Right lobe of liver (tissue), 6 donors: Measurements from ENCODE around the gene GTPBP8. TPM values are rescaled to one million over a fixed set of nuclear protein-coding genes. Genes with fewer than 3 reads are reported as not detected.

Source experiments
- ATAC-seq, 4 donors: fragments of 200-7000 bp; cut with Tn5 transposase; one replicate each; pipeline ENCODE4 v1.9.1; 2020; ENCODE audit warnings: mild to moderate bottlenecking in 4 of 4, moderate library complexity in 4 of 4
- DNase-seq, 3 donors: peaks; one replicate each; pipeline ENCODE4 v3.0.0-alpha.2; 2020
- H3K27ac ChIP-seq, 3 donors: fragments of 200-600 bp; one replicate each; pipeline ENCODE4 v1.8.0; 2022
- H3K27me3 ChIP-seq, 2 donors: fragments of 200-600 bp; one replicate each; pipeline ENCODE4 v1.8.0; 2022
- H3K36me3 ChIP-seq, 4 donors: fragments of 200-600 bp; sonication (generic) in 1 of 4; one replicate each; pipeline versions ENCODE4 v1.5.1 to v1.8.0; 2017 to 2022; ENCODE audit warnings: control low read depth in 1 of 4
- H3K4me1 ChIP-seq, 4 donors: fragments of 200-600 bp; sonication (generic) in 1 of 4; one replicate each; pipeline versions ENCODE4 v1.5.1 to v1.8.0; 2017 to 2022; ENCODE audit warnings: control low read depth in 1 of 4
- H3K4me3 ChIP-seq, 3 donors: fragments of 200-600 bp; one replicate each; pipeline ENCODE4 v1.8.0; 2022
- H3K9me3 ChIP-seq, 4 donors: fragments of 200-600 bp; sonication (generic) in 1 of 4; one replicate each; pipeline versions ENCODE4 v1.5.1 to v1.8.0; 2017 to 2022; ENCODE audit warnings: control low read depth in 1 of 4
- POLR2A ChIP-seq: fragments of 450-650 bp; IDR thresholded peaks from one replicate; pipeline ENCODE4 v1.6.1; 2017; ENCODE audit warnings: antibody characterized with exemption, mild to moderate bottlenecking
- WGBS: methylation state at CpG from one replicate; pipeline ENCODE4 v1.1.6; 2018; ENCODE audit warnings: low coverage, low lambda C conversion rate; ENCODE audit not compliant: insufficient coverage; ENCODE audit errors: missing lambda C conversion rate; 5-methylcytosine and 5-hydroxymethylcytosine counted together
- intact Hi-C, 2 donors: fragments of 100-400 bp; cut with DNase I; formaldehyde crosslinking; loops; one replicate each; pipeline versions ENCODE4 v1.11.2 to v1.14.1; 2022
- total RNA-seq, 6 experiments: library from RNA; depleted of rRNA in 2 of 6; stranded (reverse); fragments of >200 nt in 2 of 6; fragmentation: NEBNext Ultra II Directional in 3 of 6; extraction: Animal tissue kit (Norgen Biotek cat#: 25700) in 3 of 6; gene quantifications; one replicate each; pipeline versions ENCODE4 v1.1.0 to v1.2.4, GENCODE V29; 2016 to 2023
- TF ChIP-seq, protein P1 (sequence below), 4 donors: fragments of 200-600 bp in 3 of 4; fragments of 450-650 bp in 1 of 4; IDR thresholded peaks; one replicate each; pipeline versions ENCODE4 v1.5.1 to v1.8.0; 2016 to 2022; ENCODE audit warnings: antibody characterized with exemption in 4 of 4, mild to moderate bottlenecking in 2 of 4
- donor health status: DM: no; HTN: yes; CAD: no.
- donor health status: DM: no; HTN: no; CAD: no.
- donor health status: DM: no; HTN: no; CAD: no.
- donor health status: DM: no; HTN: yes; CAD: no.
- donor health status: DM: no; HTN: yes; CAD: no.

Gene GTPBP8
- total RNA-seq, 6 experiments from 2014 or later: 3.7 to 16.2 (median 7.5) TPM

DNA sequence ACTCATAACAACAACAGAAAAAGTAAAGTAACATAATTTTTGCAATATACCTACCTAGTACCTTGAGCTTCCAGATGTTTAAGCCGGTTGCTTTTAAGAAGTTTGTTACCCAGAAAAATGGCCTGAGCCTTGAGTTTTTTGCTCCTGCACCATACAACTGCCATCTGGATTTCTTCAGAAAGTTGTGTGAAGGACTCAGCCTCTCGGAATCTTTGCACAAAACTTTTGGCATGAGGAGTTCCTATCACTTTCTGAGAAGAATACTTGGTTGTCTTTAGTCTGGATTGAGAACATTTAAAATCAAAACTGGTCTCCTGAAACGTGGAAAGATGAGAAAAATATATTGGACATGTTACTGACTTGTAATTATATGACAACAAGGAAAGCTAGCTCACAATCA, 17.3 kb downstream of the GTPBP8 start:
- intact Hi-C loops: no loop called here
- DNase-seq (no peak), ATAC-seq (no peak)
- Histone ChIP-seq H3K9me3 (no peaks in the 10 kb centered on the region), H3K27ac (no peak overlapping the region), H3K4me1 (no peaks in the 10 kb centered on the region), H3K4me3 (no peak overlapping the region), H3K36me3 (peaks cover 0 to 64% (median 18%) of the 10 kb centered on the region in 4 donors), H3K27me3 (no peaks in the 10 kb centered on the region)
- WGBS: 84% methylated on average over 3 of the region's 3 CpGs
- no peak for TF ChIP-seq POLR2A
- TF ChIP-seq, protein P1, sequence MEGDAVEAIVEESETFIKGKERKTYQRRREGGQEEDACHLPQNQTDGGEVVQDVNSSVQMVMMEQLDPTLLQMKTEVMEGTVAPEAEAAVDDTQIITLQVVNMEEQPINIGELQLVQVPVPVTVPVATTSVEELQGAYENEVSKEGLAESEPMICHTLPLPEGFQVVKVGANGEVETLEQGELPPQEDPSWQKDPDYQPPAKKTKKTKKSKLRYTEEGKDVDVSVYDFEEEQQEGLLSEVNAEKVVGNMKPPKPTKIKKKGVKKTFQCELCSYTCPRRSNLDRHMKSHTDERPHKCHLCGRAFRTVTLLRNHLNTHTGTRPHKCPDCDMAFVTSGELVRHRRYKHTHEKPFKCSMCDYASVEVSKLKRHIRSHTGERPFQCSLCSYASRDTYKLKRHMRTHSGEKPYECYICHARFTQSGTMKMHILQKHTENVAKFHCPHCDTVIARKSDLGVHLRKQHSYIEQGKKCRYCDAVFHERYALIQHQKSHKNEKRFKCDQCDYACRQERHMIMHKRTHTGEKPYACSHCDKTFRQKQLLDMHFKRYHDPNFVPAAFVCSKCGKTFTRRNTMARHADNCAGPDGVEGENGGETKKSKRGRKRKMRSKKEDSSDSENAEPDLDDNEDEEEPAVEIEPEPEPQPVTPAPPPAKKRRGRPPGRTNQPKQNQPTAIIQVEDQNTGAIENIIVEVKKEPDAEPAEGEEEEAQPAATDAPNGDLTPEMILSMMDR (IDR thresholded peaks at IDR 0.05): no peak

DNA sequence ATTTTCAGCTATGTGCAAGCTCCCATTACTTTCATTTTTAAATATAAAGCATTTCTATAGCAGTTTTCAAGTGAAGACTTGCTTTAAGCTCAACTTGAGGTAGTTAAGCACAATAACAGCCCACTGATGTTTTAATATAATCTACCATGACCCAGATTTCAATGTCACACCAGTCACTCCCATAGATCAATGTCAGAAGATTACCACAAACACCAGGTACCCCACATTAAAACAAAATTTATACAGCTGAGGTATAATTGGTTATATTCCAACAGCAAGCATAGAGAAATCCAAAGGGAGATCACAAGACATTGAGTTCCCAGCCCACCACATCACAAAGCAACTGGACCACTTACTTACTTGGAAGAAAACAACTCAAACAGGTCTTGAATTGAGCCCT, 22.8 kb downstream of the GTPBP8 start:
- Histone ChIP-seq H3K4me3 (no peak overlapping the region), H3K36me3 (peaks cover 0 to 49% (median 2%) of the 10 kb centered on the region in 4 donors), H3K27me3 (no peaks in the 10 kb centered on the region), H3K4me1 (peaks cover 0 to 8% (median 3%) of the 10 kb centered on the region in 4 donors), H3K9me3 (no peaks in the 10 kb centered on the region), H3K27ac (no peak overlapping the region)
- no peak for ATAC-seq
- TF ChIP-seq, protein P1 (IDR thresholded peaks at IDR 0.05): no peak
- TF ChIP-seq POLR2A: no peak
- no peak for DNase-seq
- intact Hi-C loops: no loop called here

GRCh38 chr3:113018536-113019181, 27.9 kb downstream of the GTPBP8 start:
- ATAC-seq (peak in 1 of 4 donors; percentile 1), DNase-seq (no peak)
- 7% methylated on average over 12 of the region's 13 CpGs for WGBS
- intact Hi-C loops: no loop called here
- H3K27ac ChIP-seq: peak overlapping the region; percentile 76 to 83 (median 81)
- peaks cover 0 to 14% (median 0%) of the 10 kb centered on the region in 4 donors for H3K36me3 ChIP-seq
- H3K27me3 ChIP-seq: no peaks in the 10 kb centered on the region
- TF ChIP-seq POLR2A: no peak
- TF ChIP-seq, protein P1 (IDR thresholded peaks at IDR 0.05): no peak
- peaks cover 0 to 10% (median 4%) of the 10 kb centered on the region in 4 donors for H3K4me1 ChIP-seq
- H3K4me3 ChIP-seq: peak overlapping the region; percentile 79 to 96 (median 94)
- H3K9me3 ChIP-seq: no peaks in the 10 kb centered on the region

DNA sequence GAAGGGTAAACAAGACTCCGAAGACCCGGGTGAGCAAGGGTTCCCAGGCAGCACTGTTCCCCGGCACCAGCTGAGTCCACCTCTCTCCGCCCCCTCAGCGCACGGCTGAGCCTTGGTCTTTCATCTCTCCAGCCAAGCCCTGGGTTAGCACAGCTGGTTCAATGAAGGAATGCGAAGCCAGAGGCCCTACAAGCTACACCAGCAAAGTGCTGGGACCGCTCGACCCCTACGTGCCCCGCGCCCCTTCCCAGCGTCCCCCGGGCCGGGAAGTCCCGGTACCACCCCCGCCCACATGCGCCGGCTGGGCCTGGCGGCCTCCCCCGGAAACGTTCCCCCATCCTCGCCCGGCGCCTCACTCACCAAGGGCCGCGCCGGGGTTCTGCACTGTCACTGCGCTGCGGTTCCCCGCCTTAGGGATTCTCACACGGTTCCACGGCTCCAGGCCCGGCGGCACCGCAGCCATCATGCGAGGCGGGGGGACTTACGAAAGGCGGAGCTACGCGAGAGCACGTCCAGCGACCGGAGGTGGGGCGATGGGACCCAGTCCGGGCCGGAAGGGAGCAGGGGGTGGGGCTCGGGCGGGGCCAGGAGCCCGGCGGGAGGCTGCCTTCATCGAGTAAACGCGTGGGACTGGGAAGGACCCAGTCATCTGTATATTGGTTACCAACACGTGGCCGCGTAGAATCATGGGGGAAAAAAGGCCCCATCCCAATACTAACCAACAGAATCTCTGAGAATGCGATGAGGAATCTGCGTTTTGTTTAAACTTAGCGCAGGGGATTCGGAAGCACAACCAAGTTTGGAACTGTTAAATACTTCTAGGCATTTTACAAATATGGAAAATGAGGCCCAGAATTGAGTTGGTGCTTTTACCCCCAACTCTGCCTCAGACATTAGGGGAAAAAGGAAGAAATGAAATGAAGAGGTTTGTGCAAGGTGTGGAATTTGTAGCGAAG, 28.7 kb downstream of the GTPBP8 start:
- Histone ChIP-seq H3K4me1 (peaks cover 0 to 10% (median 4%) of the 10 kb centered on the region in 4 donors), H3K36me3 (peaks cover 0 to 14% (median 0%) of the 10 kb centered on the region in 4 donors), H3K4me3 (peak overlapping the region; percentile 79 to 96 (median 94)), H3K27ac (peak overlapping the region; percentile 76 to 83 (median 81)), H3K9me3 (no peaks in the 10 kb centered on the region), H3K27me3 (no peaks in the 10 kb centered on the region)
- TF ChIP-seq, protein P1 (IDR thresholded peaks at IDR 0.05): no peak
- no peak for TF ChIP-seq POLR2A
- intact Hi-C loops: no loop called here
- ATAC-seq (peak; percentile 97 to 99 (median 99)), DNase-seq (peak; percentile 91)
- 20% methylated on average over 11 of the region's 63 CpGs for WGBS
